Kidney (tissue), 14 donors: ENCODE results near the gene KBTBD13. TPM values are rescaled to one million over a fixed set of nuclear protein-coding genes. Genes with fewer than 3 reads are reported as not detected.

Experiments used
- DNase-seq, 5 donors: peaks; one replicate each; pipeline ENCODE4 v3.0.0-alpha.2; 2013 to 2020
- FAIRE-seq: peaks from 2 replicates; lab custom pipeline; 2012; peaks lifted over from hg19 to GRCh38; lab: Jason Lieb, UNC
- H3K27ac ChIP-seq, 2 donors: one replicate each; pipeline ENCODE4 v1.7.0; 2013; ENCODE audit warnings: low read depth in 2 of 2, low read length in 2 of 2, inconsistent platforms in 1 of 2
- H3K27me3 ChIP-seq: one replicate; pipeline ENCODE4 v1.7.1; 2013; ENCODE audit warnings: low read length, inconsistent platforms; ENCODE audit not compliant: control insufficient read depth, insufficient read depth
- H3K36me3 ChIP-seq, 3 donors: one replicate each; pipeline versions ENCODE4 v1.7.0 to v1.7.1; 2013; ENCODE audit warnings: low read length in 3 of 3, control low read depth in 1 of 3, inconsistent platforms in 1 of 3; ENCODE audit not compliant: insufficient read depth in 3 of 3, control insufficient read depth in 2 of 3
- H3K4me1 ChIP-seq, 3 donors: one replicate each; pipeline versions ENCODE4 v1.7.0 to v1.7.1; 2013; ENCODE audit warnings: low read length in 3 of 3, inconsistent platforms in 1 of 3, low read depth in 1 of 3; ENCODE audit not compliant: control insufficient read depth in 2 of 3, insufficient read depth in 2 of 3
- H3K4me3 ChIP-seq, 3 donors: one replicate each; pipeline versions ENCODE4 v1.7.0 to v1.8.1; 2013; ENCODE audit warnings: low read length in 3 of 3, control low read depth in 1 of 3, inconsistent platforms in 1 of 3
- H3K9ac ChIP-seq, 3 donors: one replicate each; pipeline versions ENCODE4 v1.7.0 to v1.7.1; 2013; ENCODE audit warnings: low read length in 3 of 3, control low read depth in 1 of 3, inconsistent platforms in 1 of 3
- H3K9me3 ChIP-seq, 3 donors: one replicate each; pipeline versions ENCODE4 v1.7.0 to v1.7.1; 2013; ENCODE audit warnings: low read length in 3 of 3, control low read depth in 1 of 3, inconsistent platforms in 1 of 3; ENCODE audit not compliant: control insufficient read depth in 2 of 3, insufficient read depth in 1 of 3
- intact Hi-C: fragments of 100-400 bp; cut with DNase I; formaldehyde crosslinking; loops from one replicate; pipeline ENCODE4 v1.11.1; 2022
- polyA plus RNA-seq: library from polyadenylated mRNA; stranded (reverse); fragments of 350-450 nt; fragmentation: Illumina TruSeq; extraction: RNeasy Lipid Tissue Mini Kit (QIAGEN cat#74804); gene quantifications from one replicate; pipeline ENCODE4 v1.2.3, GENCODE V29; 2014; ENCODE audit warnings: low read depth, low replicate concordance; ENCODE audit not compliant: insufficient read depth
- total RNA-seq: library from RNA; stranded (reverse); fragmentation: NEBNext Ultra II Directional; extraction: Animal tissue kit (Norgen Biotek cat#: 25700); gene quantifications from one replicate; pipeline ENCODE4 v1.2.1, GENCODE V29; 2021
- TF ChIP-seq, protein P1 (sequence below): IDR thresholded peaks from 3 replicates; pipeline ENCODE4 v1.5.1; 2012; ENCODE audit warnings: mild to moderate bottlenecking, moderate library complexity, borderline replicate concordance; ENCODE audit not compliant: insufficient read depth; ENCODE audit errors: extremely low read depth
- donor health status: control.
- donor health status: control.
- donor health status: control.
- donor health status: control.
- donor health status: control.
- donor health status: DM: yes; HTN: yes; CAD: no.
- donor health status: Normal renal cell carcinoma (clear cell type).

KBTBD13 gene
- total and polyA plus RNA-seq, 2 donors from 2014 or later = 0.06 TPM; not detected in 1

DNA sequence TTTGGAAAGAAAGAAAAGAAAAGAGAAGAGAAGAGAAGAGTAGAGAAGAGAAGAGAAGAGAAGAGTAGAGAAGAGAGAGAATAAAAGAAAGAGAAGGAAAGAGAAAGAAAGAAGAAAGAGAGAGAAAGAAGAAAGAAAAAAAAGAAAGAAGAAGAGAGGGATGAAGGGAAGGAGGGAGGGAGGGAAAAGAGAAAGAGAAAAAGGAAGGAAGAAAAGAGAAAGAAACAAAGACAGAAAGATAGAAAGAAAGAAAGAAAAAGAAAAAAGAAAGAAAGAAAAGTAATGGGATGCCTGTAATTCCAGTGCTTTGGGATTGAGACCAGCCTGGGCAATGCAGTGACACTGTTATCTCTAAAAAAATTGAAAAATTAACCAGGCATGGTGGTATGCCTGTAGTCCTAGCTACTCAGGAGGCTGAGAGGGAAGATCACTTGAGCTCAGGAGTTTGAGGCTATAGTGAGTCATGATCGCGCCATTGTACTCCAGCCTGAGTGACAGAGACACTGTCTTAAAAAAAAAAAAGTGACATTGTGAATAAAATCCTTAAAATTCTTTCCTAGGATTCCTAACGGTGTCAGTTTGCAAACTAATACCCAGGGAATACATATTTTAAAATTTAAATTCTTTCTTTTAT, 10.4 kb upstream of the KBTBD13 start:
- intact Hi-C loops = no loop called here
- Histone ChIP-seq H3K9ac (no peak overlapping the region), H3K4me1 (peaks cover 0 to 2% (median 0%) of the 10 kb centered on the region in 3 donors), H3K27me3 (no peaks in the 10 kb centered on the region), H3K36me3 (no peaks in the 10 kb centered on the region), H3K27ac (no peak overlapping the region), H3K4me3 (peak overlapping the region in 1 of 3 donors; percentile 44), H3K9me3 (no peaks in the 10 kb centered on the region)
- TF ChIP-seq, protein P1, sequence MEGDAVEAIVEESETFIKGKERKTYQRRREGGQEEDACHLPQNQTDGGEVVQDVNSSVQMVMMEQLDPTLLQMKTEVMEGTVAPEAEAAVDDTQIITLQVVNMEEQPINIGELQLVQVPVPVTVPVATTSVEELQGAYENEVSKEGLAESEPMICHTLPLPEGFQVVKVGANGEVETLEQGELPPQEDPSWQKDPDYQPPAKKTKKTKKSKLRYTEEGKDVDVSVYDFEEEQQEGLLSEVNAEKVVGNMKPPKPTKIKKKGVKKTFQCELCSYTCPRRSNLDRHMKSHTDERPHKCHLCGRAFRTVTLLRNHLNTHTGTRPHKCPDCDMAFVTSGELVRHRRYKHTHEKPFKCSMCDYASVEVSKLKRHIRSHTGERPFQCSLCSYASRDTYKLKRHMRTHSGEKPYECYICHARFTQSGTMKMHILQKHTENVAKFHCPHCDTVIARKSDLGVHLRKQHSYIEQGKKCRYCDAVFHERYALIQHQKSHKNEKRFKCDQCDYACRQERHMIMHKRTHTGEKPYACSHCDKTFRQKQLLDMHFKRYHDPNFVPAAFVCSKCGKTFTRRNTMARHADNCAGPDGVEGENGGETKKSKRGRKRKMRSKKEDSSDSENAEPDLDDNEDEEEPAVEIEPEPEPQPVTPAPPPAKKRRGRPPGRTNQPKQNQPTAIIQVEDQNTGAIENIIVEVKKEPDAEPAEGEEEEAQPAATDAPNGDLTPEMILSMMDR = no peak
- FAIRE-seq (no peak), DNase-seq (no peak)

DNA sequence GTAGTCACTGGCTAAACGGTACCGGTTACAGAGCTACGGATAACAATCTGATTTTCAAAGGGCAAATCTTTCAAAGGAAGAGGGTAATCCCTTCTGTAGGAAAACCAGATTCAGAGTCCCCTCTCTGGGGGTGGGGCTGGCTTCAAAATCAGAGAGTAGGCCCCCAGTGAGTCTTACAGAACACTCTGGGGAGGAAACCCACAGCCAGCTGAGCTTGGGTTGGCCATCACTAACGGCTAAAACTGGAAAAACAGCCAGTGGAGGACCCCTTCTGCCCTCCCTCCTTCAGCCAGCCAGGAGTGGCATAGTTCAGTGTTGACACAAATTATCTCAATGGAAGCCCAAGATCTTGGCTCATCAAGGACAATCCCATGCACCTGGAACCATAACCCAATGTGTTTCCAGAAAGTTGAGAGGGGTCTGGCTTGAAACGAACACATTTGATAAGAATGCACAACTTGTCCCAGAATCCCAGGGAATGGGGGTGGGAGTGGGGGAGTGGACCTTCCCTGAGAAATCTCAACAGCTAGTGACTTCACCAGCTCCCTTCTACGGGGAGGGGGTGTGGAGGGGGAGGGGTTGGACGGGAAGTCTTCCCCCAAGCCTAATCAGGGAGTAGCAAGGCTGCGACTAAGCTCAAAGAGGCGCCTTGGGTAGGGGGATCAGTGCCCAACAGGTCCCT, 9.8 kb upstream of the KBTBD13 start:
- Histone ChIP-seq H3K36me3 (no peaks in the 10 kb centered on the region), H3K4me1 (peaks cover 0 to 5% (median 3%) of the 10 kb centered on the region in 3 donors), H3K9me3 (no peaks in the 10 kb centered on the region), H3K27ac (peak overlapping the region in 1 of 2 donors; percentile 67), H3K9ac (peak overlapping the region in 1 of 3 donors; percentile 12), H3K4me3 (peak overlapping the region in 2 of 3 donors; percentile 33 to 44), H3K27me3 (no peaks in the 10 kb centered on the region)
- intact Hi-C loops = no loop called here
- FAIRE-seq (no peak), DNase-seq (peak in 3 of 5 donors; percentile 45 to 82 (median 82))
- TF ChIP-seq, protein P1 = no peak

DNA sequence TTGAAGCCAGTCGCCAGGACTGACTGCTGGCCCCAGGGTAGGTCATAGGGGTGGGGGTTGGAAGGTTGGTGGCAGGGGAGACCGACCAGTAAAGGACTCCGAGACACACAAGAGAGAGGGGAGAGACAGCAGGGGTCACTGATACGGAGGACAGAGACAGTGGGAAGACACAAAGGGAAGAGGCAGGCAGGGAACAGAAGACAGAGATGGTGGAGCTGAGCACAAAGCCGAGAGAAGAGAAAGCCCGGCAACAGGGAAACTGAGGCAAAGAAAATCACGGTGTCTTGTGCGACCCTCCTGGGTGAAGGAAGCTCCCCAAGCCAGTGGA, 9.3 kb upstream of the KBTBD13 start:
- Histone ChIP-seq H3K4me1 (peaks cover 0 to 7% (median 3%) of the 10 kb centered on the region in 3 donors), H3K9ac (peak overlapping the region in 1 of 3 donors; percentile 12), H3K27me3 (no peaks in the 10 kb centered on the region), H3K36me3 (no peaks in the 10 kb centered on the region), H3K4me3 (peak overlapping the region; percentile 17 to 35 (median 33)), H3K9me3 (no peaks in the 10 kb centered on the region), H3K27ac (peak overlapping the region in 1 of 2 donors; percentile 67)
- FAIRE-seq (no peak), DNase-seq (no peak)
- intact Hi-C loops = no loop called here
- TF ChIP-seq, protein P1 = no peak
